ENCODE data around the gene TSKS.

- no peak for TF ChIP-seq POLR2AphosphoS5 (IDR thresholded peaks at IDR 0.05; ENCODE audit: low read depth, low read length)
- no peak for TF ChIP-seq POLR2A (IDR thresholded peaks at IDR 0.05; ENCODE audit: low read depth, low read length)
- TF ChIP-seq TAF1 (IDR thresholded peaks at IDR 0.05; ENCODE audit: borderline replicate concordance, low read depth, low read length): no peak
Measured at GRCh38 chr19:49746206-49746958, 16.7 kb downstream of the TSKS start.

Data from GM12892 (cell line).